Cortex of kidney (tissue), 1 donor: Measurements from ENCODE around the gene FAM83G.
"Not testable (repeated sequence)": the region's sequence is repeated elsewhere in the genome, so short reads cannot be mapped to it uniquely, and the experiment has no call there.

ENCODE experiments used
- DNase-seq: peaks from one replicate; lab custom pipeline; 2025; lab: John Stamatoyannopoulos, UW

Gene FAM83G

DNA sequence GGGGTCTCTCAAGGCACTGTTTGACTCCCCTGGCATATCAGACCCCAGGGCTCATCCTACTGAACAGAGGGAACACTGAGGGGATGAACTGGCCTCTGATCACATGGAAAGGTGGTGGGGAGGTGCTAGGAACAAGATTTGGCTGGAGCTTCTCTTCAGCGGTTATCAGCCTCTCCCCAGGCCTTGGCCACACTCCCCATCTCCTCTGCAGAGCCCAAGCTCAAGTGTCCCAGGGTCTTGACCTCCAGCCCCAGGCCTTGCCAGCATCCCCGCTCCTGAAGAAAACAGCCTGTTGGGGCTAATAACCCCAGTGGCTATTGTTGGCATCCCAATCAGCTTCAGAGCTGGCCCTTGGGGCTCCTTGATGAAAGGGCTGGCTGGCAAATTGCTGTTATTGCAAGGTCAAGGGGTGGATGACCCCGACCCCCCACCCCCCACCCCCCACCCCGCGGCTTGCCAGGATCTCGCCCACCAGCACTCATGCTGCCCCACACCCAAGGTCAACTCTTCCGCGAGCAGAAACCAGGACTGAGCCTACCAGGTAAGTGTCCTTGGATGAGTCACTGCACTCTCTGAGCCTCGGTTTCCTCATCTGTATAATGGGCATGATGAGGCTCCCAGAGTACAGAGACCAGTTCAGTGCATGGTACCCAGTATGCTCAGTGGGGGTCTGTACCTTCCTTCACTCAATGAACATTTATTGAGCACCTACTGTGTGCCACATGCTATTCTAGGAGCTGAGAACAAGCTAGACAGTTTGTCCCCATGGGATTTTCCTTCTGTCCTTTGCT, 18.8 kb upstream of the FAM83G start:
- DNase-seq = no peak

DNA sequence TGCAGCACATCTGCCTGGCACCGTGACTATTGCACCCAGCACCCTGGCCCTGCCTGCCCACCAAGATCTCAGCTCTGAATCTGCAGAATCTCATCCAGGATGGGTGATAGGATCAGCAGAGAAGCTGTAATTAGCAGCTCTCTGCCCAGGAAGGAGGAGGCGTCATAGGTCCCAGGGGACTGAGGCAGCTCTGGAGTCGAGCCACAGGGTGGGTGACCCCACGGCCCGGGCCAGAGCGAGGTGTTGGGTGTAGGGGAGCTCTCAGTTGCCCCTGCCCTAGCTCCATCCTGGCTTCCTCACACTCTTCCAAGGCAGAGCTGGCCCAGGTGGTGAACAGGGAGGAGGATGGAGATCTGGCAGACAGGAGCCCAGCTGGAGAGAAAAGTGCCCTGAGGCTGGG, 18.2 kb upstream of the FAM83G start:
- DNase-seq = no peak

DNA sequence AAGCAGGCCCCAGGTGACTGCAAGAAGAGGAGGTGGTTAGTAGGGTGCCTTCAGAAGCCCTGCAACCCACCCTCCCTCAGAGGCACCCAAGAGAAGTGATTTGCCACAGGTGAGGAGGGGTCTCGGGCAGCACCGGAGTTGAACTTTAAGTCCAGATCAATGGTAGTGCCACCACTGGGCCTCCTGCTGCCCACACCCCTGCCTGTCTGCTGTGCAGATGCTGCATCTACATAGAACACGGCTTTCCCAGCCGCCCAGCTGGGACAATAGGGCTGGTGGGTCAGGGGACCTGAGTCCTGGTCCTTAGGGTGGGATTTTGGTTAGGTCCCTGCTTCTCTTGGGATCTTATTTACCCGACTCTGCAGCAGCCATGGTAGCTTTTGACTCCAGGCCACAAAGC, 17.6 kb upstream of the FAM83G start:
- DNase-seq = no peak

DNA sequence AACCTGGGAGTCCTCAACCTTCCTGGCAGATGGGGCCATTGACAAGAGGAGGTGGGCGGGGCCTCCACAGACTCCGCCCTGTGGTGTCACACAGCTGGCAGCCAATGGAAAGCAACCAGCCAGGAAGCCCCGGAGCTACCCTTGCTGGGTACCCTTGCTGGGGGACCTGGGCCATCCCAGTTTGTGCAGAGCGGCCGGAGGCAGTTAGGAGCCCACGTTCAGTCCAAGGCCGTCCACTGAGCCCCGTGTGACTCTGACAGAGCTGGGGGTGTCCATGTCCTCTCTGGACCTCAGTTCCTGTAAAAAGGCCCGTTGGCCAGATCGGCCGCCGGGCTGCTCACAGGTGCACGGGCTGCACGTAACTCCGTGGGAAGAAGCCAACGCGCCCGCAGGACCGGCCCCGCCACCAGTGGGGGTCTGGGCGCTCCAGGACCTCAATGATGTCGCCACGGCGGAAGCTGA, 17.1 kb upstream of the FAM83G start:
- no peak for DNase-seq

DNA sequence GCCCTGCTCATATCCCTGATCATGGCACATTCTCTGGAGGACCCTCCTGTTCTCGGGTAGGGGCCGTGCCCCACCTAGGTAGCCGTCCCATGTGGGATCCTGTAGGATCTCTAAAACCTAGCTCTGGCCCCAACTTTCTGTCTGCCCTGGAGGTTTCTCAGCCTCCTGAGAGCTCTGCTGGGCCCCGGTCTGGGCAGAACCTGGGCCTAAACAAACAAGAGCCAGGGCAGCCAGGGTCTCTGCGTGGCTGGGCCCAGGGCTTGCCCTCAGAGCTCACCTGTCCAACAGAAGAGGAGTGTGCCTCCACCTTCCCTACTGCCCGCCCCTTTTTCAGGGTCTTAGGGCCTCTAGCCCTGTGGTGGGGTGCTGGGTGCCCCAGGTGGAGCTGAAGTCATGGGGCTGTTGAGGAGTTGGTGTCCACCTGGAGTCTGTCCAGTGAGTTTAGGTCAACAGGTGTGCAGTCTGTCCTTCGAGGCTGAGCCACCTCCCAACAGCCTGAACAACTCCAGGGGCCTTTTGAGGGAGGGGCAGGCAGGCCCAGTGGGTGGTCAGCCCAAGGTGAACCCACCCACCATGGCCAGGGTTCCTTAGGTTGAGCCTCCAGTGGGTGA, 16.6 kb upstream of the FAM83G start:
- not testable (repeated sequence) for DNase-seq

DNA sequence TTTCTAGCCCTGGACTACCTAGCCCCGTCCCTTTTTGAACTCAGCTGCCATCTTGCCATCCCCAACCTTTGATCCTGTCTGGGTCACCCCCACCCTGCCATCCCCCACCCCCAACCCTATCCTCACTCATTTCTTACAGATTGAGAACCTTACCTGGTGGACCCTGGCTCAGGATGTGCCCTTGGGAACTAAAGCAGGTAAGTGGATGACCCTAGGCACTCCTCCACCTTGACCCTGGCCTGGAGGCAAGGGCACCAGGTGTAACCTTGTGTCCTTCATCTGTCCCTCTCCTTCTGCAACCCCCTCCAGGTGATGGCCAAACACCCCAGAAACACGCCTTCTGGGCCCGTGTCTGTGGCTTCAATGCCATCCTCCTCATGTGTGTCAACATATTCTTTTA, 15.5 kb upstream of the FAM83G start:
- DNase-seq = no peak

DNA sequence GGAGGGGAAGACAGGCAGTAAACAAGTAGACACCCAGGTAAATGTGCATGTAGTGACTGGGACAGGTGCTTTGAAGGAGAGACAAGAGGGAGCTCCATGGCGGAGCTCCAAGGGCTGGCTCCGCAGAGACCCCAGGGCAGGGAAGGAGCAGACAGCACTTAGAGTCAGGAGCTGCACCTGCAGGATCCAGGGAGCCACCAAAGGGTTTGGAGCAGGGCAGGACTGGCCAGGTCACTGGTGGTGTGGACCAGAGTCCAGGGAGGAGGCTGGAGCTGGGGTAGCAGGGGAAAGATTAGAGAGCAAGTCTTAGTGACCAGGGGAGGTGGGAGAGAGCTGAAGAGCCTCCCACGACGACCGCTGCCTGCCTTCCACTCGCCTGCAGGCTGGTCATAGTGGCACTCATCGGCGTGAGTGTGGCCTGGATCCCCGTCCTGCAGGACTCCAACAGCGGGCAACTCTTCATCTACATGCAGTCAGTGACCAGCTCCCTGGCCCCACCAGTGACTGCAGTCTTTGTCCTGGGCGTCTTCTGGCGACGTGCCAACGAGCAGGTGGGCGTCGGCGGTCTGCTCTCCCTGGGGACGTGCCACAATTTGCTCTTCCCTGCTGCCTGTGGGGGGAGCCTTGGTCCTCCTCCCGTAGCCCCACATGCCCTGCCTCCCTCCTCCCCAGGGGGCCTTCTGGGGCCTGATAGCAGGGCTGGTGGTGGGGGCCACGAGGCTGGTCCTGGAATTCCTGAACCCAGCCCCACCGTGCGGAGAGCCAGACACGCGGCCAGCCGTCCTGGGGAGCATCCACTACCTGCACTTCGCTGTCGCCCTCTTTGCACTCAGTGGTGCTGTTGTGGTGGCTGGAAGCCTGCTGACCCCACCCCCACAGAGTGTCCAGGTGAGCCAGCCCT, 14.7 kb upstream of the FAM83G start:
- no peak for DNase-seq

DNA sequence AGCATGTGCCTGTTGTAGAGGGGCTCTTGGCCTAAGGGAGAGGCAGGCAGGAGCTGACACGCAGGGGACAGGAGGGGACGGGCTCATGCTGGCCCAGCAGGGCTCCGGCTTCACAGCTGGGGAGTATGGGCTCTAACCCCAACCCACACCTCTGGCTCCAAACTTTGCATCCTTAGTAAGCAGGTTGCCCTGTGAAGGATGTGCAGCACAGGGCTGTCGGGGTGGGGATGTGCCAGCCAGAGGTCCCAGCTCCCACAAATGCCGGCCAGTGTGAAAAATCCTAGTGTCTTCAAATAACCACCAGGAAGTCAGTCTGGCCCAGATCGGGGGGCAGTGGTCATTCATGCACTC, 14.0 kb upstream of the FAM83G start:
- no peak for DNase-seq

DNA sequence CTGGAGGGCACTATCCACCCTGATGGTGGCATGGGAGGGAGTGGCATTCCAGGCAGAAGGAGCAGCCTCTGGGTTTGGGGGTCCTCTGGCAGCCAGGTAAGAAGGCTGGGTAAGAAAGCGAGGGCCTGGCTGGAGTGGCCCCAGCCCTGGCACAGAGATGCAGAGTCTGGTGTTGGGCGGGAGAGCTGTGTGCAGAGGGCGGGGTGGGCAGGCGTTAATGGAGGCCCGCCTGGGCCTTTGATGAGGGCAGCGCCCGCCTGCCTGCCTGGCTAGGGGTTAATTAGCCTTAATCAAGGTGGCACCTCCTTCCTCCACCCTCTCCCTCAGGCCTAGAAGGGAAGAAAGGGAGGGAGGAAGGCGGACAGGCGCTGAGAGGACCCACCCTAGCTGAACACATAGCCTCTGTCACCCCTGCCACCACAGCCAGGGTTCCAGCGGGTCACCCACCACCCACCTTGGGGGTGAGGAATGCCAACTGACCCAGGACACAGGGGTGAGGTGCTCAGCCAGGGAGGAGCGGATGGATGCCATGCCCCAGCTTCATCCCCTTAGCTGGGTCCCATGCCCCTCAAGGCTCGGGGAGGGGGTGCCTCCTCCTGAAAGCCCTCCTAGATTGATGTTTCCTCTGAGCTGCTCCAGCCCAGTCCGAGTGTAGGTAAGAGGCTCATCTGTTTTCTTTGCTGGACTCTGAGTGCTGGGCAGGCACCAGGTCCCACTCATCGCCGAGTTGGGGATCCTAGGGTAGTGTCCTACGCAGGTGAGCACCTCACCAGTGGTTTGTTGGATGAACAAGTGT, 13.4 kb upstream of the FAM83G start:
- no peak for DNase-seq

DNA sequence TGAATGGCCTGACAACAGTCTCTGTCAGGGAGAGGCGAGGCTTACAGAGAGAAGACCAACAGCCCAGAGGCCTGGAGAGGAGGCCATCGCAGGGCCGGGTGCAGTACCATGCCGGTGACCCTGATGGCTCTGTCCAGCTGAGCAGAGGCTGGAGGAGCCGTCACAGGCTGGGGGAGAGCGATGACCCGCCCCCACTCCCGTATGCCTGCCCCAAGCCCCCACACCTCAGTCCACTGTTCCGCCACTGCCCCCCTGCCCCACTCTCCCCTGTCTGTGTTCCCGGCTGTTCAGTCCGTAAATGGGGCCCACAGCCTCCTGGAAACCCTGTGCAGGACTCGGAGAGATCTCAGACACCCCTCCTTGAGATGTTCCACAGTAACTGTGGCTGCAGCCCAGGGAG, 12.8 kb upstream of the FAM83G start:
- no peak for DNase-seq

DNA sequence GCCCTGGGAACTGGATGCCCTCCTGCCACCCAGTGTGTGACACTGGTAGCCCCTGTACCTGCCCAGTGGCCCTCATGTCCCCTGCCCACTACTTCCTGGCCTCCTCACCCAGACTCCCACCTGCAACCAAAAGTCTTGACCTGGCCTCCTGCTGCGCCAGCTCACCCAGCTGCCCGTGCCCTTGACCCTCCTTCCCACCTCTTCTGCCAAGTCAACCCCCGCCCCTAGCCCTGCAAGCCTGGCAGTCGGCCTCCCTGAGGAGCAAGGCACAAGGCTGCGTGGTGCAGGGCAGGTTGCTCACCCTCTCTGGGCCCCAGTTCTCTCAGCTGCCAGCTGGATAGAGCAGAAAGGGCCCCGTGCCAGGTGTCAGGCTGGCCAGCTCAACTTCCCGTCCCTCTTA, 12.3 kb upstream of the FAM83G start:
- DNase-seq = no peak

DNA sequence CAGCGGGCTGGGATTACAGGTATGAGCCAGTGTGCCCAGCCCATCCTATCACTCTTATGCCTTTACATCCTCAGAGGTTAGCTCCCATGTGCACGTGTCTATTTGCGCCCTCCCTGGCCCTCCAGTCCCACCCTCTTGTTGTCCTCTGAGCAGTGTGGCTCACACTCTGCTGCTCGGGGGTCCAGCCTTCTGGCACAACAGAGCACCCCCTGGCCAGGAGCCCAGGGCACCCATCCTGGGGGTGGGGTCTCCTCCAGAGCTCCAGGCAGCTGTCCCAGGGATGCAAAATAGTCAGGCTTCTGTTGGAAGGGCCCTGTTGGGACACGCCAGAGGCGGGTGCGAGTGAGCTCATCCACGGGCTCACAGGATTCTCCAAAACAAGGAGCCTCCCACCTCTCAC, 11.7 kb upstream of the FAM83G start:
- no peak for DNase-seq

DNA sequence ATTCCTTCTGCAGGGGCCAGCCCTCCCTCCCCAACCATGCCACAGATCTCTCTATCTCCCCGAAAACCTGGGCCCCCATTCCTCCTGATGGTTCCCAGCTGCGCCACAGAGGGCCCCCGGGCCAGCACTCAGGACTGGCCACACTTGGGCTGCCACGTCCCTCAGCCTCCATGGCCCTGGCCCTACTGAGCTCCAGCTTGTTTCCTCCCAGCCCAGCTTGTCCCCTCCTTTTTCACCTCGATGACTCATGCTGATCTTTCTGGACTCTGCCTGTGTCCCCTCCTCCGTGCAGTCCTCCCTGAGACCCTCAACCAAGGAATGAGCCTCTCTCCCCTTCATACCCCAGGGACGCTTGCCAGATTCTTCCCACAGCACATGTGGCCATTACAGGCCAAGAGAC, 10.9 kb upstream of the FAM83G start:
- DNase-seq = no peak

DNA sequence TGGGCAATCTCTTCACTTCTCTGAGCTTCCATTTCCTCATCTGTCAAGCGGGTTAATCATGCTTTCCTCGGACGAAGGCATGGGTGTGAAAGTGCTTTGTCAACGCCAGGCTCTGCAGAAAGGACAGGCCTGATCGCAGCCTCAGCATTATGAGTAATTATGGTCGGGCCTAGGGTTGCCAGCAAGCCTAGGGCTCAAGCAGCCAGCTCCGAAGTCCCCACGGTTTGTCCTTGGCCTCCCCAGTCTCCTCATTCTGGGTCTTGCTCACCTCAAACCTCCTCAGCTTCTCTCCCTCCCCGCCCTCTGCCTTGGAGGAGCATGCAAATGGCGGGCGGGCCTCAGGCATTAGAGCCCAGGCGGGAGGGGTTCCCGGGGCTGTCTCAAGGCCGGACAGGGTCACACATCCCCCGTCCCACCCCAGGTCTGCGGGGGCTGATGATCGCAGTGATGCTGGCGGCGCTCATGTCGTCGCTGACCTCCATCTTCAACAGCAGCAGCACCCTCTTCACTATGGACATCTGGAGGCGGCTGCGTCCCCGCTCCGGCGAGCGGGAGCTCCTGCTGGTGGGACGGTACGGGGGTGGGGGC, 10.2 kb upstream of the FAM83G start:
- DNase-seq = no peak

DNA sequence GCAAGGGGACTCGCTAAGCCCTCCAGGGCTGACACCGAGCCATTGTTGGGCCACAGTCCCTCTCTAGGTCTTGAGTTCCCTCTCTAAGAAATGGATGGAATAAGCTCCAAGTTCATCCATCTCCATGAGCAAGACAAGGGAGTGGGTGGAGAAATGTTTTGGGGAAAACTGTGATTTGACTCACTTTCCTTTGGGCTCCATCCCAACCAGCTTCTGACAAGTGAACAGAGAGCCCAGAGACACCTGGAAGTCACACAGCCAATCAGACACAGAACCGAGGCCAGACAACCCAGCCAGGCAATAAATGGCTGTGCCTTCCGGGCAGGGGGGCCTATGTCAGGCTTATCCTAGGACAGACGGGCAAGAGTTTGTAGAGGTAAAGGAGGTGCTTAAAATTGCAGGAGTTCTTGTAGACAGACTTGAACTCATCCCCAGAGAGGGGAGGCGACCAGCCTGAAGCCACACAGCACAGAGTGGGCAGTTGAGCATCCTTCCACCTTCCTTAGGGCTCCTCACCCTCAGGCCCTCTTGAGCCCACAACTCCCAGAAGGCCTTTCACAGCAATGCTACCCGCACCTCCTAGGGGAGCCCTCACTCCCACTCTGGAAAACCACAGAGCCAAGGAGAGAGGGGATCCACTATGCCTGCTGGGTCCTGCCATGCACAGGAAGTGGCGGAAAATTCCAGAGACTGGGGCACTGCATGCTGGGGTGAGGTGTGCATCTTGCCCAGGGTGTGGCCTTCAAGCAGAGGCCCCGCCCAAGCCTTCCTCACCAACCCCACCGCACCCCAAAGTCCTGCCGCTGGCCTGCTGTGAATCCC, 9.5 kb upstream of the FAM83G start:
- no peak for DNase-seq

DNA sequence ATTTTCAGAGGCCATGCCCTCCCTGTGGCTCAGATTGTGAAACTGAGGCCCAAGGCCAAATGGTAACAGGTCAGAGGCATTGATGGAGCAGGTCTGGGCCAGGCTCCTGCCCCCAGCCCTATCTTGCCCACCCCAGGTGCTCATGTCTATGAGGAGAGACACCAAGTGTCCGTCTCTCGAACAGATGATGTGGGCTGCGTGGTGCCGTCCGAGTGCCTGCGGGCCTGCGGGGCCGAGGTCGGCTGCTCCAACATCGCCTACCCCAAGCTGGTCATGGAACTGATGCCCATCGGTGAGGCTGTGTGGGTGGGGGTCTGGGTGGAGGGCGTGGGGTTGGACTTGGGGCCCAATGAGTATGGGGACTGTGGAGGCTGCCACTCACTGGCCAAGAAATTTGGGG, 8.7 kb upstream of the FAM83G start:
- no peak for DNase-seq

DNA sequence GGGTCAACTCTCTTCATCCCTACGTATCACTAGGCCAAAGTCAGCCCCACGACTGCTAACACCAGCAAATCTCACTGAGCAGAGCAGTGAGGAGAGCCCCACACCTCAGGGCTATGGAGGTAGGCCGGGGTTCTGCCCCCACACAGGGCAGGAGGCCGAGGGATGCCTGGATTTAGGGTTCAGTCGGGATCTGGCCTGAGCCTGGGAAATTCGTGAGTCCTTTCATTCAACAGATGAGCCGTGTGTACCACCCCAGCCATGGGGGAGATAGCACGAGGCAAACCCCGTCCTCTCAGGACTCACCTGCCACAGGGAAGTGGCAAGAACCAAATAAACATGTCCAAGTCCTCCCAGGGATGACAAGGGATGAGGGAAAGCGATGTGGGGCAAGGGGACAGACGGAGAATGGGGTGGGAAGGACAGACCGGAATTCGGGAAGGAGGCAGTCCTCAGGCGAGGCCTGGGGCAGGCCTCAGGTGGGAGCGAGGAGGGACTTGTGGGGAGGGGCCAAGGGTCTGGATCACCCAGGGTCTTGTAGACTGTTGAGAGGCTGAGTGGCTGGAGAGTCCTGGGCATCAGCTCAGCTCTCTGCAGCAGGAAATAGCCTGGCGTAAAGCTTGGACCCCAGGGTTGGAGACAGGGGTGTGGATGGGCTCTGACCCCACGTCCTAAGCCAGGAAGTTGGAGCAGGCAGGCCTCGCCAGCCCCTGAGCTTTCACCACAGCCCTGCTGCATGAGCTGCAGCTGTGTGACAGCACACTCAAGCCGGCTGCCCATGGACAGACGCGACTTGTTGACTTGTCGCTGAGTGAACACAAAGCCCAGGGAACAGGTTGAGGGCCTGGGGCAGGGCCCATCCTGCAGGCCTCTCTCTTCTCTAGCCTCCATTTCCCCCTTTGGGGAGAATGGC, 7.9 kb upstream of the FAM83G start:
- DNase-seq = no peak

DNA sequence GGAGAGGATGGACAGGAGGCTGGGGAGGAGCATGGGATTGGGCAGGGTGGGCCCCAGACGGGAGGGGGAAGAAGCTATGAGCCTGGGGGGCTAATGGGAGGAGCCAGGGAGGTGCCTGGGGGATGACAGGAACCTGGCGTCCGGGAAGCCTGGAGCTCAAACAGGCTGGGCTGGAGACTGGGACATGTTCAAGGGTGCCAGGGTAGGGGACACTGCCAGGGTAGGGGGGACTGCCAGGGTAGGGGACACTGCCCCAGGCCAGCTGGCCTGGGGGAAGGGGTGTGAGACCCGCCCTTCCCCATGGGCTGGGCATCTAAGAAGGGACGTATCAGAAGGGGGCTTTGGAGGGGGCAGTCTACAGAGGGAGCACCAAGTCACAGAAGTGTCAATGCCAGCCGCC, 7.0 kb upstream of the FAM83G start:
- DNase-seq = no peak

DNA sequence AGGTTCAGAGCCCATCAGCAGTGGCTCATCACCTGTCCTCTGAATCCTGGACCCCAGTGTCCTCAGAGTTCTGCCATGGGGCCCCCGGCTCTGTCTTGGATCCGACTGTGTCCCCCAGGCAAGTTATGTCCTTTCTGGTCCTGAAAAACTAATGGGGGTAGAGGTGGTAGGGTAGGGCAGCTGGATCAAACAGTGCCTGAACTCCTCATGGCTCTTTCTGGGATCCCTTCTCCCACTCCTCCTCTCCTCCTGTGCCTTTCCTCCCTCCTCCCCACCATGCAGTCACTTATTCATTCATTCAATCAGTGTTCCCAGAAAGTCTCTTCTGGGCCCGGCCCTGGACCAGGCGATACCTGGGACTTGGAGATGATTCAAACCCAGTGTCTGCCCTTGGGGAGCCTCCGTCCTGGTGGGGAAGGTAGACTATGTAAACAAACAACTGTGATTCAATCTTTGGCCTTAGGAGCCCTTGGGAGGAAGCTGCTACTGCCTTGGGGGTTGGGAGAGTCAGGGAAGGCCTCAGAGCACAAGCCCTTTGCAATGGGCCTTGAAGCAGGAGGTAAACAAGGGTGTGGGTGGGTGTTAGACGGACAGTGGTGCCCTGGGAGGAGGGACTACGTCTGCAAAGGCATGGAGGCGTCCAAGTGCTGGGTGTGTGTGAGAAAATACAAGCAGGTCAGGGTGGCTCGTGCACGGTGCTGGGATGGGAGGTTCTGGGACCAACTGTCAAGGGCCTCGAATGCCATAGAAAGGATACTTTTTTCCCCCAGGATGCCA, 6.4 kb upstream of the FAM83G start:
- no peak for DNase-seq
